Coronary artery (tissue), 2 donors: ENCODE results near the gene BCAS4.
"Not testable (repeated sequence)": the region's sequence is repeated elsewhere in the genome, so short reads cannot be mapped to it uniquely, and the experiment has no call there.

Experiments
- DNase-seq: peaks from one replicate; pipeline ENCODE4 v3.0.0-alpha.2; 2017; ENCODE audit warnings: low spot score
- H3K27ac ChIP-seq, 2 donors: fragments of 200-600 bp; sonication (generic); one replicate each; pipeline ENCODE4 v1.5.1; 2016 to 2019
- H3K4me3 ChIP-seq: fragments of 200-600 bp; sonication (generic); 2 replicates; pipeline ENCODE4 v1.5.1; 2016; ENCODE audit warnings: mild to moderate bottlenecking, moderate library complexity
- CTCF ChIP-seq: fragments of 200-600 bp; sonication (generic); IDR thresholded peaks from one replicate; pipeline ENCODE4 v1.5.1; 2019; ENCODE audit warnings: antibody characterized with exemption

Gene BCAS4

GRCh38 chr20:50777373-50777772, 17.5 kb upstream of the BCAS4 start:
- no peak overlapping the region for H3K4me3 ChIP-seq
- no peak for TF ChIP-seq CTCF
- DNase-seq = no peak

GRCh38 chr20:50778994-50779393, 15.9 kb upstream of the BCAS4 start:
- not testable (repeated sequence) for H3K27ac ChIP-seq, H3K4me3 ChIP-seq, DNase-seq

More at GRCh38 chr20:50777373-50777772, 17.5 kb upstream of the BCAS4 start:
- no peak overlapping the region for H3K27ac ChIP-seq

GRCh38 chr20:50783390-50783789, 11.5 kb upstream of the BCAS4 start:
- Histone ChIP-seq H3K27ac (no peak overlapping the region), H3K4me3 (no peak overlapping the region)
- no peak for DNase-seq
- no peak for TF ChIP-seq CTCF

GRCh38 chr20:50783903-50784302, 11.0 kb upstream of the BCAS4 start:
- Histone ChIP-seq H3K4me3 (no peak overlapping the region), H3K27ac (no peak overlapping the region)
- DNase-seq = no peak
- no peak for TF ChIP-seq CTCF

- Histone ChIP-seq H3K27ac (no peak overlapping the region), H3K4me3 (no peak overlapping the region)
- no peak for DNase-seq
- no peak for TF ChIP-seq CTCF
These were observed 10.4 kb upstream of the BCAS4 start for GRCh38 chr20:50784464-50784863.

- DNase-seq = no peak
These were observed 8.2 kb upstream of the BCAS4 start for GRCh38 chr20:50786703-50787102.

GRCh38 chr20:50787181-50787580, 7.7 kb upstream of the BCAS4 start:
- no peak for TF ChIP-seq CTCF
- H3K4me3 ChIP-seq = no peak overlapping the region
- no peak overlapping the region for H3K27ac ChIP-seq
- no peak for DNase-seq

More at GRCh38 chr20:50786703-50787102, 8.2 kb upstream of the BCAS4 start:
- TF ChIP-seq CTCF = no peak
- Histone ChIP-seq H3K4me3 (no peak overlapping the region), H3K27ac (no peak overlapping the region)
